ENCODE data around the gene PRR35. TPM values are rescaled to one million over a fixed set of nuclear protein-coding genes. Genes with fewer than 3 reads are reported as not detected.

Gene PRR35
- total RNA-seq, 6 donors from 2014 or later: not detected

DNA sequence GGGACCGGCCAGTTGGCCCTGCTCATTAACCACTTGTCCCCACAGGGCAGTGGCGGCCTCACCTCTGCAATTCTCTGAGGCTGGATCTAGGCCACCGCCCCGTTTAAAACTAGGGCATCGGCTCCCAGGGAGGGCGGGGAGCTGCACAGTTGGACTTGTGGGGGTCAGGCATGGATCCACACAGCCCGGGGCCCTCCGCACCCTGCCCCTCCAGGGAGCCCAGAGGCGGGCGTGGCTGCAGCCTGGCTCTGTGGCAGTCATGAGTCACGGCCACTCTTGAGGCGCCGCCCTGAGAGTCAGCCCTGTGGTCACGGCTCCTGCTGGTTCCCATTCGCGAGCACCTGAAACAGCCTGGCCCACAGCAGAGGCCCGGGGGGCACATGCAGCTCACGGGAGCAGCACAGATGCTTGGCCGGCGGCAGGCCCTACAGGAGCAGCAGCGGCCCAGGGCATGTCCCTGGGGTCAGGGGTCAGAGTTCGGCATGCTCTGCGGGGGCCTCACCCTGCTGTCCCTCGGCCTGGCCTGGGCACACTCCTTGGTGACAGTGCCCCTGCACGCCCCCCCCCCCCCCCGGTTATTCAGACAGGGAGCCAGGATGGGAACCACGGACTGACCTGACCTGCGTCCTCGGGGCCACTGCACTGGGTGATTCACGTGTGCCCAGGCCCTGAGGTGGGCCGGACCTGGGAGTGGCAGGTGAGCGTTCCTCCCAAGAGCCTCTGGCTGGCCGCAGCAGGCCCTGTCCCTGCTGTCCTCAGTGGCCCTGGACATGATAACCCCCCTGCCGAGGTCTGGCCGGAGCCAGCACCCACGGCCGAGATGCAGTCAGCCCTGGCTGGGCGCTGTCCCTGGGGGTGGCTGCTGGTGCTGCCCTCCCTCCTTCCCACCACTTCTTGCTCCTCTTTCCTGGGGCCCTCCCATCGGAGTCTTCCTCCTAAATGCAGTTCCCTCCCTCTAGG lies 24.5 kb upstream of the PRR35 start:
- ATAC-seq (ENCODE audit: low FRiP score in 2 of 2) (peak; percentile 68 to 89), DNase-seq (peak; percentile 42 to 83)
- Histone ChIP-seq H3K36me3 (peaks cover 0 to 39% (median 23%) of the 10 kb centered on the region in 4 donors), H3K9me3 (no peaks in the 10 kb centered on the region), H3K27ac (no peak overlapping the region), H3K4me3 (no peak overlapping the region), H3K27me3 (no peaks in the 10 kb centered on the region), H3K4me1 (peaks cover 0 to 28% (median 1%) of the 10 kb centered on the region in 4 donors)
- TF ChIP-seq, protein P1, sequence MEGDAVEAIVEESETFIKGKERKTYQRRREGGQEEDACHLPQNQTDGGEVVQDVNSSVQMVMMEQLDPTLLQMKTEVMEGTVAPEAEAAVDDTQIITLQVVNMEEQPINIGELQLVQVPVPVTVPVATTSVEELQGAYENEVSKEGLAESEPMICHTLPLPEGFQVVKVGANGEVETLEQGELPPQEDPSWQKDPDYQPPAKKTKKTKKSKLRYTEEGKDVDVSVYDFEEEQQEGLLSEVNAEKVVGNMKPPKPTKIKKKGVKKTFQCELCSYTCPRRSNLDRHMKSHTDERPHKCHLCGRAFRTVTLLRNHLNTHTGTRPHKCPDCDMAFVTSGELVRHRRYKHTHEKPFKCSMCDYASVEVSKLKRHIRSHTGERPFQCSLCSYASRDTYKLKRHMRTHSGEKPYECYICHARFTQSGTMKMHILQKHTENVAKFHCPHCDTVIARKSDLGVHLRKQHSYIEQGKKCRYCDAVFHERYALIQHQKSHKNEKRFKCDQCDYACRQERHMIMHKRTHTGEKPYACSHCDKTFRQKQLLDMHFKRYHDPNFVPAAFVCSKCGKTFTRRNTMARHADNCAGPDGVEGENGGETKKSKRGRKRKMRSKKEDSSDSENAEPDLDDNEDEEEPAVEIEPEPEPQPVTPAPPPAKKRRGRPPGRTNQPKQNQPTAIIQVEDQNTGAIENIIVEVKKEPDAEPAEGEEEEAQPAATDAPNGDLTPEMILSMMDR (IDR thresholded peaks at IDR 0.05): no peak
- TF ChIP-seq POLR2AphosphoS5 (IDR thresholded peaks at IDR 0.05) (no peak), EP300 (IDR thresholded peaks at IDR 0.05) (no peak), POLR2A (IDR thresholded peaks at IDR 0.05) (no peak)
- WGBS, 2 donors: 88 to 92% methylated on average over 15 to 35 of the region's 39 CpGs

DNA sequence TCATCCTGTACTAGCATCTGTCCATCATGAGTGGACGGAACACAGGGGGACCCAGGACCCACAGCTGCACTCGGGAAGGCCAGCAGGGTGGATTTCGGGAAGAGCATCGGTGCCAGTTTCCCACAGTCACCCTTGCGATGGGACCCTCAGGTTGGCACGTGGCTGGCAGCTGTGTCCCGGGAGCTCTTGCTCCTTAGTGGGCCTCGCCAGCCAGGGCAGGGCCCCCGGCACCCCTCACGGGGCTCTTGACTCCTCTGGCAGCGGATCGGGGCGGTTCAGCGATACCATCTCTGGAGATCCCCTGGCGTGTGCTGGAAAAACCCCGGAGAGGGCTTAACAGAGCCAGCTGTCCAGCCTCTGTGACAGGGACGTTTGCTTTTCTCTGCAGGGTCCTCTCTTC lies 23.4 kb upstream of the PRR35 start:
- H3K36me3 ChIP-seq: peaks cover 0 to 47% (median 23%) of the 10 kb centered on the region in 4 donors
- ATAC-seq (ENCODE audit: low FRiP score in 2 of 2) (no peak), DNase-seq (peak in 1 of 2 donors; percentile 56)
- no peak overlapping the region for H3K4me3 ChIP-seq
- WGBS, 2 donors: 88 to 95% methylated on average over 7 to 17 of the region's 17 CpGs
- H3K27ac ChIP-seq: no peak overlapping the region
- H3K9me3 ChIP-seq: no peaks in the 10 kb centered on the region
- TF ChIP-seq POLR2A (IDR thresholded peaks at IDR 0.05) (no peak), POLR2AphosphoS5 (IDR thresholded peaks at IDR 0.05) (no peak), EP300 (IDR thresholded peaks at IDR 0.05) (no peak)
- TF ChIP-seq, protein P1 (IDR thresholded peaks at IDR 0.05): no peak
- H3K4me1 ChIP-seq: peaks cover 0 to 23% (median 0%) of the 10 kb centered on the region in 4 donors
- no peaks in the 10 kb centered on the region for H3K27me3 ChIP-seq

DNA sequence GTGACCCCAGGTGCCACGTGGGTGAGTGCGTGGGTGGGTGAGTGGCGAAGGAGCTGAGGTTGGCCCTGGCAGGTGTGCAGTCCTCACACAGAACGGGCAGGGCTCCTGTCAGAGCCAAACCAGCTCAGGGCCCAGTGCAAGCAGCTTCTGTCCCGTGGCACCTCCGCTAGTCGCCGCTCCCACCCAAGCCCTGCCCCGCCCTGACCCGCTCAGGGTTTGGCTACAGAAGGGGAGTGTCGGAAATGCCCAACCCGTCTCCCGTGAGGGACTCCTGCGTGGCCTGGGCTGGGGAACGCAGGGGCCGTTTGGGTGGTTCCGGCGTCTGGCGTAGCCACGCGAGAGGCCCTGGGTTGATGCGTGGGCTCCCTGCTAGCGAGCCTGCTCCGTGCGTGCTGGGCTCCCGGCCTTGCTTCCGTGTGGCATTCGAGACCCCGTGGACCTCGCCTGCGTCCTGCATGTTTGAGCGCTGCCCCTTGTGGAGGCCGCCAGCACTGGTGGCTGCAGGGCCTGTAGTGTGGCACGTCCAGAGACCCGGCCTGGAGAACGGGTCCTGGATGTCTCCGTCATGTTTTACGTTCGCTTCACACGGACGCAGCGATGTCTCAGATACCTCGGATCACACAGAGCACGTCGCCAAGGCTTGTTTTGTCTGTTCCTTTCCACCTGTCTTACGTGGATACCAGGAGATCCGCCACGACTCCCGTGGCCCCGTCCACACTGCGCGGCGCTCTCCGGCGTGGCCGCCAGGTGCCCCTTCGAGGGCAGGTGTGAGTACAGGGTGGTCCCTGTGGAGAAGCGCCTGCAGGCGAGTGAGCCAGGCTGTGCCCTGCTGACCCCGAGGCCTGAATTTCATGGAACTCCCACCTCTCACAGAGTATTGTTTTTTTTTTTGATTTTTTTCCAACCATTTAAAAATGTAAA lies 22.5 kb upstream of the PRR35 start:
- Histone ChIP-seq H3K36me3 (peaks cover 0 to 47% (median 23%) of the 10 kb centered on the region in 4 donors), H3K27me3 (no peaks in the 10 kb centered on the region), H3K4me1 (peaks cover 0 to 23% (median 0%) of the 10 kb centered on the region in 4 donors), H3K9me3 (no peaks in the 10 kb centered on the region), H3K27ac (no peak overlapping the region), H3K4me3 (no peak overlapping the region)
- 94% methylated on average over 30 to 58 of the region's 60 CpGs for WGBS, 2 donors
- ATAC-seq (ENCODE audit: low FRiP score in 2 of 2) (no peak), DNase-seq (peak in 1 of 2 donors; percentile 82)
- no peak for TF ChIP-seq EP300 (IDR thresholded peaks at IDR 0.05)
- TF ChIP-seq, protein P1 (IDR thresholded peaks at IDR 0.05): no peak
- TF ChIP-seq POLR2AphosphoS5 (IDR thresholded peaks at IDR 0.05): no peak
- TF ChIP-seq POLR2A (IDR thresholded peaks at IDR 0.05): no peak

DNA sequence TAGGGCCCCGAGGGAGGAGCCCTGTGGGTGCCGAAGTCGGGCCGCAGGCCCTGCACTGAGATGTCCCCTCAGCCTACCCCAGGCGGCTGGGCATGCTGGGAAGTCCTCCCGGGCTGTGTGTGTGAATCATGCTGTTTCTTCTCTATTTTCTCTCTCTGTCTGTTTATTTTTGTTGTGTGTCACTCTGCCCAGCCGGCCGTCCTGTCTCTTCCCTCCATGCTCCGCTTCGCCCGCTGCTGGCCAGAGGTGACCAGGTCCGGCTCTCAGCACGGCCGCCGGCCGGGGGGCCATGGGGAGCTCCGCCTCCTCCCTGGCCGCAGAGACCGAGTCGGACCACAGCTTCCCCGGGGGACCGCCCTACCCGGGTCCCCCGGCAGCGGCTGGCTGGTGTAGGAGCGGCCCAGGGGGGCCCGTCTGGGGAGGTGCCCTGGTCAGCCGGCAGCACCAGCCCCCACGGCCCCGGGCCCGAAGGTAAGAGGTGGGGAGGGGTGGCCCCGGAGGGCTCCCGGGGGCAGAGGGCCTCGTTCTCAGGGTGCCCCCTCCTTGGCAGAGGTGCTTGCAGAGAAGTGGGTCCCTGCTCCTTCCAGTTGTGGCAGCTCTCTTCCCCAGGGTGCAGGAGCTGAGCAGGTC lies 20.2 kb upstream of the PRR35 start:
- ATAC-seq (ENCODE audit: low FRiP score in 2 of 2) (no peak), DNase-seq (no peak)
- Histone ChIP-seq H3K36me3 (peaks cover 0 to 47% (median 23%) of the 10 kb centered on the region in 4 donors), H3K9me3 (no peaks in the 10 kb centered on the region), H3K27ac (no peak overlapping the region), H3K4me3 (no peak overlapping the region), H3K27me3 (no peaks in the 10 kb centered on the region), H3K4me1 (peaks cover 0 to 7% (median 0%) of the 10 kb centered on the region in 4 donors)
- 89 to 91% methylated on average over 23 to 24 of the region's 34 CpGs for WGBS, 2 donors
- no peak for TF ChIP-seq POLR2AphosphoS5 (IDR thresholded peaks at IDR 0.05)
- no peak for TF ChIP-seq EP300 (IDR thresholded peaks at IDR 0.05)
- TF ChIP-seq POLR2A (IDR thresholded peaks at IDR 0.05): no peak
- TF ChIP-seq, protein P1 (IDR thresholded peaks at IDR 0.05): no peak

All from upper lobe of left lung (tissue), 6 donors.